D721Med (cell line): ENCODE measurements around the gene SLC25A26.
"Not testable (repeated sequence)": the region's sequence is repeated elsewhere in the genome, so short reads cannot be mapped to it uniquely, and the experiment has no call there.

Source experiments
- DNase-seq: peaks from one replicate; pipeline ENCODE4 v3.0.0; 2011; ENCODE audit warnings: low spot score; ENCODE audit not compliant: insufficient read length
- FAIRE-seq: peaks from 2 replicates; lab custom pipeline; 2011; peaks lifted over from hg19 to GRCh38; lab: Jason Lieb, UNC
- CTCF ChIP-seq: IDR thresholded peaks from 2 replicates; pipeline ENCODE4 v1.5.1; 2012; ENCODE audit warnings: mild to moderate bottlenecking, control low read depth; ENCODE audit not compliant: insufficient read depth; ENCODE audit errors: missing control alignments

SLC25A26 gene

GRCh38 chr3:66272016-66272415 lies 51.2 kb downstream of the SLC25A26 start:
- DNase-seq: no peak
- TF ChIP-seq CTCF: no peak
- no peak for FAIRE-seq

DNA sequence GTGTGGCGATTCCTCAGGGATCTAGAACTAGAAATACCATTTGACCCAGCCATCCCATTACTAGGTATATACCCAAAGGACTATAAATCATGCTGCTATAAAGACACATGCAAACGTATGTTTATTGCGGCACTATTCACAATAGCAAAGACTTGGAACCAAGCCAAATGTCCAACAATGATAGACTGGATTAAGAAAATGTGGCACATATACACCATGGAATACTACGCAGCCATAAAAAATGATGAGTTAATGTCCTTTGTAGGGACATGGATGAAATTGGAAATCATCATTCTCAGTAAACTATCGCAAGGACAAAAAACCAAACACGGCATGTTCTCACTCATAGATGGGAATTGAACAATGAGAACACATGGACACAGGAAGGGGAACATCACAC lies 54.0 kb downstream of the SLC25A26 start:
- DNase-seq, FAIRE-seq: not testable (repeated sequence)

- FAIRE-seq: peak; percentile 63
- peak; percentile 78 for TF ChIP-seq CTCF
Observed at GRCh38 chr3:66276705-66277274, 56.0 kb downstream of the SLC25A26 start.

GRCh38 chr3:66279168-66279567 lies 58.4 kb downstream of the SLC25A26 start:
- no peak for DNase-seq
- FAIRE-seq: no peak
- no peak for TF ChIP-seq CTCF

More at GRCh38 chr3:66276705-66277274, 56.0 kb downstream of the SLC25A26 start:
- no peak for DNase-seq

- DNase-seq (no peak), FAIRE-seq (no peak)
- TF ChIP-seq CTCF: no peak
Observed at GRCh38 chr3:66280304-66280703, 59.5 kb downstream of the SLC25A26 start.

- DNase-seq, FAIRE-seq: not testable (repeated sequence)
Observed at GRCh38 chr3:66291922-66292321, 71.1 kb downstream of the SLC25A26 start.

DNA sequence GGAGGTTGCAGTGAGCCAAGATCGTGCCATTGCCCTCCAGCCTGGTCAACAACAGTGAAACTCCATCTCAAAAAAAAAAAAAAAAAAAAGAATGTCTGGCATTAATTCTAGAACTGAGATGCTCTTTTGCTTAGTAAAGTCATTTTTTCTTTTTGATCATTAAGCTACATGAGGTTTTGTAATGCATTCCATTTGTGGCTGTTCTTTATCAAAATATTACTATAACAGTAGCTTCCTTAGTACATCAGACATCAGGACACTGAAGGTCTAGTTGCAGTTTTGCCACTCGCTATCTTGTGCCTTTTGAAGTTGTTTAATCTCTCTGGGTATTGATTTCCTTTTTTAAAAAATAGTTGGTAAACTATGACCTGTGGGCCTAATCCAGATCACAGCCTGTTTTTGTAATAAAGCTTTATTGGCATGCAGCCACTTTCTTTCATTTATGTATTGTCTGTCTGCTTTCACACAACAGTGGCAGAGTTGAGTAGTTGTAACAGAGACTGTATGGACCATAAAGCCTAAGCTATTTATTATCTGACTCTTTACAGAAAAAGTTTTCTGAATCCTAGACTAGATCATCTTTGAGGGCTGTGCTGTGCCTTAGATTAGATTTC lies 76.6 kb downstream of the SLC25A26 start:
- no peak for TF ChIP-seq CTCF
- DNase-seq (no peak), FAIRE-seq (no peak)

DNA sequence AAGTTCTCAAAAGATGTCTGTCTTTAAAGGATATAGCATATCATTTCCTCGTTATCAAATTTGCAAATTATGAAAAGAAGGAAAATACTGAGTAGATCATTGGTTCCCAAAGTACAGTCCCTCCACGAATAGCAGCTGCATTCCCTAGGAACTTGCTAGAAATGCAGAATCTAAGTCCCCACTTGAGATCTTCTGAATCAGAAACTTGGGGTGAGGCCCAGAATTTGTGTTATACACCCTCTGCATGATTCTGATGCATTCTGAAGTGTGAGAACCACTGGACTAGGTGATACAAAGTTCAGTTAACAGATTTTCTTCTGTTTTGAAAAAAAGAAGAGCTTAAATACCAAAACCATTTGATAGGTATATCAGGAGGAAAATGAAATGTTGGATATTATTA lies 77.1 kb downstream of the SLC25A26 start:
- DNase-seq (no peak), FAIRE-seq (no peak)
- TF ChIP-seq CTCF: no peak
